ENCODE data around the gene TMC8.

DNA sequence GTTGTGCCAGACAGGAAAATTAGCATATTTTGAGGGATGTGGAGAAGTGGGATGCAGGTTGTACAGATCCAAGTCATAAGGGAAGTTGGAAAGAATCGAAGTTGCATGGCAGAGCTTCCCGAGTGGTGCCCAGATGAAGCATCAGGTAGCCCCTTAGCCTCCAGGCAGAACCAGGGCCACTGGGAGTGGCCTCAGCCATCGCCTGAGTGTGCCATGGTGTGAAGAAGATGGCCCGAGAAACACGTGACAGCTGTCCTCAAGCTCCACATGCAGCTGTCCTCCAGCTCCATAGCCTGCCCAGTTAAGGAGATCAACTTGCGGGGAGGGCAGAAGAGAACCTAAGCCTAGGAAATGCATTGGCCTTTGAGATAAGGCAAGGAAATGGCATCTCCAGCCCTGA is 35.5 kb upstream of the TMC8 start:
- TF ChIP-seq, protein P1, sequence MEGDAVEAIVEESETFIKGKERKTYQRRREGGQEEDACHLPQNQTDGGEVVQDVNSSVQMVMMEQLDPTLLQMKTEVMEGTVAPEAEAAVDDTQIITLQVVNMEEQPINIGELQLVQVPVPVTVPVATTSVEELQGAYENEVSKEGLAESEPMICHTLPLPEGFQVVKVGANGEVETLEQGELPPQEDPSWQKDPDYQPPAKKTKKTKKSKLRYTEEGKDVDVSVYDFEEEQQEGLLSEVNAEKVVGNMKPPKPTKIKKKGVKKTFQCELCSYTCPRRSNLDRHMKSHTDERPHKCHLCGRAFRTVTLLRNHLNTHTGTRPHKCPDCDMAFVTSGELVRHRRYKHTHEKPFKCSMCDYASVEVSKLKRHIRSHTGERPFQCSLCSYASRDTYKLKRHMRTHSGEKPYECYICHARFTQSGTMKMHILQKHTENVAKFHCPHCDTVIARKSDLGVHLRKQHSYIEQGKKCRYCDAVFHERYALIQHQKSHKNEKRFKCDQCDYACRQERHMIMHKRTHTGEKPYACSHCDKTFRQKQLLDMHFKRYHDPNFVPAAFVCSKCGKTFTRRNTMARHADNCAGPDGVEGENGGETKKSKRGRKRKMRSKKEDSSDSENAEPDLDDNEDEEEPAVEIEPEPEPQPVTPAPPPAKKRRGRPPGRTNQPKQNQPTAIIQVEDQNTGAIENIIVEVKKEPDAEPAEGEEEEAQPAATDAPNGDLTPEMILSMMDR (IDR thresholded peaks at IDR 0.05): no peak
- no peak for TF ChIP-seq MAZ (IDR thresholded peaks at IDR 0.05; ENCODE audit: borderline replicate concordance, low read depth, low read length)
- no peak for TF ChIP-seq NFE2L2 (conservative IDR thresholded peaks at IDR 0.05; ENCODE audit: low read length)
- no peak for TF ChIP-seq BHLHE40 (IDR thresholded peaks at IDR 0.05; ENCODE audit: low read depth, low read length)
- TF ChIP-seq, protein P2, sequence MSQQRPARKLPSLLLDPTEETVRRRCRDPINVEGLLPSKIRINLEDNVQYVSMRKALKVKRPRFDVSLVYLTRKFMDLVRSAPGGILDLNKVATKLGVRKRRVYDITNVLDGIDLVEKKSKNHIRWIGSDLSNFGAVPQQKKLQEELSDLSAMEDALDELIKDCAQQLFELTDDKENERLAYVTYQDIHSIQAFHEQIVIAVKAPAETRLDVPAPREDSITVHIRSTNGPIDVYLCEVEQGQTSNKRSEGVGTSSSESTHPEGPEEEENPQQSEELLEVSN (IDR thresholded peaks at IDR 0.05; ENCODE audit: borderline replicate concordance, low read depth): no peak
- no peak for TF ChIP-seq JUNB (IDR thresholded peaks at IDR 0.05)
- TF ChIP-seq POLR2A (IDR thresholded peaks at IDR 0.05; ENCODE audit: low read length): no peak
- no peak for TF ChIP-seq FOSL2 (IDR thresholded peaks at IDR 0.05)
- TF ChIP-seq FOSL2 (CRISPR knock-in tag; IDR thresholded peaks at IDR 0.05): no peak
- TF ChIP-seq USF2 (IDR thresholded peaks at IDR 0.05): no peak
- no peak for TF ChIP-seq PBX3 (IDR thresholded peaks at IDR 0.05)
- TF ChIP-seq TP53 (CRISPR knock-in tag; IDR thresholded peaks at IDR 0.05): no peak
